Glutamatergic neuron (in vitro differentiated cells): ENCODE results near the gene GMPR. TPM values are rescaled to one million over a fixed set of nuclear protein-coding genes. Genes with fewer than 3 reads are reported as not detected.

Experiments
- DNase-seq: peaks from one replicate; pipeline ENCODE4 v3.0.0; 2022
- H3K27ac Mint-ChIP-seq: one replicate; pipeline ENCODE4 v1.8.0; 2020; ENCODE audit warnings: mild to moderate bottlenecking, mixed read lengths, inconsistent platforms; ENCODE audit not compliant: unreplicated experiment
- H3K27me3 Mint-ChIP-seq: one replicate; pipeline ENCODE4 v1.8.0; 2020; ENCODE audit warnings: mild to moderate bottlenecking, moderate library complexity, mixed read lengths, inconsistent platforms; ENCODE audit not compliant: unreplicated experiment
- H3K36me3 Mint-ChIP-seq: one replicate; pipeline ENCODE4 v1.8.0; 2020; ENCODE audit warnings: mild to moderate bottlenecking, mixed read lengths, inconsistent platforms; ENCODE audit not compliant: unreplicated experiment
- H3K4me1 Mint-ChIP-seq: one replicate; pipeline ENCODE4 v1.8.0; 2020; ENCODE audit warnings: mild to moderate bottlenecking, low read depth, mixed read lengths, inconsistent platforms; ENCODE audit not compliant: unreplicated experiment
- H3K4me3 Mint-ChIP-seq: one replicate; pipeline ENCODE4 v1.8.0; 2020; ENCODE audit warnings: mild to moderate bottlenecking, mixed read lengths, inconsistent platforms; ENCODE audit not compliant: unreplicated experiment
- H3K9me3 Mint-ChIP-seq: one replicate; pipeline ENCODE4 v1.8.0; 2020; ENCODE audit warnings: mild to moderate bottlenecking, moderate library complexity, mixed read lengths, inconsistent platforms; ENCODE audit not compliant: unreplicated experiment
- CTCF ChIP-seq: fragments of 200-600 bp; sonication (generic); IDR thresholded peaks from one replicate; pipeline ENCODE4 v1.5.0; 2021; ENCODE audit not compliant: partially characterized antibody, unreplicated experiment
- total RNA-seq: library from RNA; stranded (reverse); fragmentation: NEBNext Ultra II Directional; extraction: Animal tissue kit (Norgen Biotek cat#: 25700); gene quantifications from one replicate; pipeline ENCODE4 v1.2.1, GENCODE V29; 2021; ENCODE audit not compliant: unreplicated experiment

The GMPR gene
- total RNA-seq, 1 donor from 2014 or later: 5.0 TPM

GRCh38 chr6:16243055-16243454 lies 4.7 kb downstream of the GMPR start:
- H3K4me3 Mint-ChIP-seq: no peak overlapping the region
- H3K27ac Mint-ChIP-seq: no peak overlapping the region
- peaks cover 6% of the 10 kb centered on the region for H3K9me3 Mint-ChIP-seq
- no peak for TF ChIP-seq CTCF
- H3K36me3 Mint-ChIP-seq: no peaks in the 10 kb centered on the region
- H3K4me1 Mint-ChIP-seq: peaks cover 22% of the 10 kb centered on the region
- H3K27me3 Mint-ChIP-seq: peaks cover 12% of the 10 kb centered on the region
- DNase-seq: no peak

DNA sequence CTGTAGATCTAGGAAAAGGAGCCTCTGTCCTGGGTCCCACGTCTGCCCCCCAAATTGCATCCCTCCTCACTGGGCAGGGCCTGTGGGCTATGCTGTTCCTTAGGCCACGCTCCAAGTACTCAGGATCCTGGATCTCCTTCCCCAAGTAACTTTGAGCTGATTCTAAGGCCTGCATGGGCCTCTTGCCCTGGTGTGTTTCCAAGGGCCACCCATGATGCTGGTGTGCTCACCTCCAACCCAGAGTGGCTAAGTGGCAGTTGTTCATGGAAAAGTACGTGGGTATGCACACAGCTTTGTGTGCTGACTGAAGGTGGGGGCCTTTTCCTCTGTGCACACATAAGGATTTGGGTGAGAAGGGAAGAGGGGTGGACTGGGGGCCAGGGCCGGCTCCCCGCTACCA lies 5.3 kb downstream of the GMPR start:
- H3K4me3 Mint-ChIP-seq: no peak overlapping the region
- H3K9me3 Mint-ChIP-seq: peaks cover 6% of the 10 kb centered on the region
- no peak for DNase-seq
- H3K27ac Mint-ChIP-seq: no peak overlapping the region
- peaks cover 22% of the 10 kb centered on the region for H3K4me1 Mint-ChIP-seq
- no peak for TF ChIP-seq CTCF
- H3K27me3 Mint-ChIP-seq: peaks cover 11% of the 10 kb centered on the region
- H3K36me3 Mint-ChIP-seq: no peaks in the 10 kb centered on the region

GRCh38 chr6:16244446-16244845 lies 6.1 kb downstream of the GMPR start:
- Mint-ChIP-seq H3K9me3 (peaks cover 6% of the 10 kb centered on the region), H3K27ac (peak overlapping the region; percentile 87), H3K4me3 (peak overlapping the region; percentile 11), H3K27me3 (peaks cover 5% of the 10 kb centered on the region), H3K4me1 (peaks cover 18% of the 10 kb centered on the region), H3K36me3 (no peaks in the 10 kb centered on the region)
- no peak for DNase-seq
- TF ChIP-seq CTCF: no peak

GRCh38 chr6:16244869-16245451 lies 6.6 kb downstream of the GMPR start:
- Mint-ChIP-seq H3K27ac (peak overlapping the region; percentile 87), H3K27me3 (peaks cover 5% of the 10 kb centered on the region), H3K4me1 (peaks cover 18% of the 10 kb centered on the region), H3K36me3 (no peaks in the 10 kb centered on the region), H3K4me3 (peak overlapping the region; percentile 11), H3K9me3 (peaks cover 6% of the 10 kb centered on the region)
- DNase-seq: no peak
- TF ChIP-seq CTCF: no peak

GRCh38 chr6:16248271-16248853 lies 10.0 kb downstream of the GMPR start:
- H3K36me3 Mint-ChIP-seq: no peaks in the 10 kb centered on the region
- no peak overlapping the region for H3K27ac Mint-ChIP-seq
- peaks cover 6% of the 10 kb centered on the region for H3K9me3 Mint-ChIP-seq
- peaks cover 20% of the 10 kb centered on the region for H3K4me1 Mint-ChIP-seq
- no peak overlapping the region for H3K4me3 Mint-ChIP-seq
- peaks cover 5% of the 10 kb centered on the region for H3K27me3 Mint-ChIP-seq
- TF ChIP-seq CTCF: no peak
- no peak for DNase-seq
